Hippocampal formation (tissue), 2 donors: Measurements from ENCODE around the gene KRT33A.

ENCODE experiments used
- DNase-seq, 2 donors: peaks; one replicate each; lab custom pipeline; 2025; lab: John Stamatoyannopoulos, UW

KRT33A gene

GRCh38 chr17:41329279-41329948, 21.2 kb downstream of the KRT33A start:
- DNase-seq, result peak in 1 of 2 donors; percentile 9

DNA sequence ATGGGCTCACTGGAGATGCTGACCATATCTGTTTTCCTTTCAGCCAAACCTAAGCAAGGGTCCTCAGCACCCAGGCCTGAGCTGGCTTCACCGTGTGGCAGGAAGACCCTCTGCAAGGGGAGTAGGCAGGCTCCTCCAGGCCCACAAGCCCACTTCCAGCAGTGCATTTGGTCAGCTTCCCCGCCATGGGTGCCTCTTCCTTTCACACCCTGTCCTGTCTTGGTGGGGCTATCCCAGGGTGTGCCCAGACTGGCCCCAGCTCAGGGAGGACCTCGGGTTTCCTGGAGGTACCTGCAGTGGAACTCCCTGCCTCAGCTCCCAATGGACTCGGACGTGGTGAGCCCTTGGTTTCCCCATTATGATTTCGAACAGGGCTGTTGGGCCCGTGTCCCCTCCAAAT, 22.4 kb downstream of the KRT33A start:
- no peak for DNase-seq

GRCh38 chr17:41327411-41328120, 23.1 kb downstream of the KRT33A start:
- no peak for DNase-seq

DNA sequence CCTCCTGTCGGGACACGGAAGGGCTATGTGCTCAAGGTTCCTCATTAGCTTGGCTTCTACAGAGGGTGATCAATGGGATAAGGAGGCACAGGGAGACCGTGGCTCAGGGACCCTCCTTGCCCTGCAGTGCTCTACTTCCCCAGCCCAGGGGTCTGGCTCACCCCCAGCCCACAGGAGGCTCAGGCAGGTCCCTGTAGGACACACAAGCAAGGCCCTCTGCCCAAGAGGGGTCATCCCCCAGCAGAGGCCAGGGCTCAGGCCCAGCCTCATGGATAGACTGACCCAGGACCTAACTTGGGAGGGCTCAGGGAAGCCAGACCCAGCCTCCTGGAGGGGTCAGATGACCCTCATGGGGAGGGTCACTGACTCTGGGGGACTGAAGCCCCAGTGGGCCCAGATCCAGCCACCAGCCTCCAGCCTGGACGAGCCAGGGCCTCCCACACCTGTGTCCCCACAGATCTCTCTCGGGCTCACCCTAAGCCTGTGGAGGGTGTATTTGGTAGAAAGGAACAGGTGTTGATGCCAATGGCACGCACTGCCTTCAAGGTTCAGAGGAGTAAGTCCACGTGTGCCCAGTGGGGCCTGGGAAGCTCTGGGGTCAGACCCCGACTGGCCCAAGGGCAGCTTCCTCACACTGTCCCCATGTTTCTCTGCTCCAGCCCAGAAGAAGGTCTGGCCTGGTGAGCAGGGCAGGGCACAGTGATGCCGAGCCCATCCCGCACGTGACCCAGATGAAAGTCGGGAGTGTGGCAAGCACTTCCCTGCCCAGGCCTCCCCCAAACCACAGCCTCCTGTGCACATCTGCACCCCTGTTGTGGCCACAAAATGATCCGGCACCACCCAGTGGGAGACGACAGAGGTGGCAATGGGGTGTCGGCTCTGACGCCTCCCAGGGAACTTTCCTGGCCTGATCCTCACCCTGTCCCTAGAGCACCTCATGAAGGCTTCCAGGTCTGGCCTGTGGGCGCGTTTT, 24.2 kb downstream of the KRT33A start:
- no peak for DNase-seq

DNA sequence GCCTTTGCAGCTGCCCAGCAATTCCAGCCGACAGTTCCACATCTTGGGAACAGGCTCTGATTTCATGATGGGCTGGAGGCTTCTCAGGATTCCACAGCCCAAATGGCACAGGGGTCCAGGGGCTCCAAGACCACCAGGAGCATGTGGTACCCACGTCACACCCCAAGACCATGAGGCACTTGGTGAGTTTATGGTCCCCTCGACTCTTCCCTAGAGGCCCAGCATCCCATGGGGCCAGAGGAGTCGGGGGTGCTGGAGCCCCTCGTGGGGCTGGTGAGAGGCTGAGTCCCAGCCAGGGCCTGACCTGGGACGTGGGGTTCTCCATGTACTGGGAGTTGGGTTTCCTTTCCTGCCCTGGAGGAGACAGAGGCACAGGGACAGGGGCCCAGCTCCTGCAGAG, 25.0 kb downstream of the KRT33A start:
- DNase-seq, result no peak

DNA sequence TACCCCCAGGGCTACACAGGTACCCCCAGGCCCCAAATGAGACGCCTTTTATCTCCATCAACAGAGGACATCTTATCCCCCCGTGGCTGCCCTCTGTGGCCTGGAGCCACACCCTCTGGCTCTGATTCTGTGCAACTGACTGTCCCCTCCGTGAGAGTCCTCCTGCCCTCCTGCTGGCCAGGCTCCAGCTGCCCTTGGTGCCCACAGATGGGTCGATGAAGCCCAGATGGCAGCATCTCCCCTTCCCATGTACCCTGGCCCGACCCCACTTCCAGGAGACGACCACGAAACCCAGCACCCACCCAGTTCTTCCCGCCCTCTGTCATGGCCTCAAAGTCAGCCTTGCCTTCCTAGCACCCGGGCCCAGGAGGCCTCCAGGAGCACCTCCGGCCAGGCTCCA, 25.5 kb downstream of the KRT33A start:
- no peak for DNase-seq

DNA sequence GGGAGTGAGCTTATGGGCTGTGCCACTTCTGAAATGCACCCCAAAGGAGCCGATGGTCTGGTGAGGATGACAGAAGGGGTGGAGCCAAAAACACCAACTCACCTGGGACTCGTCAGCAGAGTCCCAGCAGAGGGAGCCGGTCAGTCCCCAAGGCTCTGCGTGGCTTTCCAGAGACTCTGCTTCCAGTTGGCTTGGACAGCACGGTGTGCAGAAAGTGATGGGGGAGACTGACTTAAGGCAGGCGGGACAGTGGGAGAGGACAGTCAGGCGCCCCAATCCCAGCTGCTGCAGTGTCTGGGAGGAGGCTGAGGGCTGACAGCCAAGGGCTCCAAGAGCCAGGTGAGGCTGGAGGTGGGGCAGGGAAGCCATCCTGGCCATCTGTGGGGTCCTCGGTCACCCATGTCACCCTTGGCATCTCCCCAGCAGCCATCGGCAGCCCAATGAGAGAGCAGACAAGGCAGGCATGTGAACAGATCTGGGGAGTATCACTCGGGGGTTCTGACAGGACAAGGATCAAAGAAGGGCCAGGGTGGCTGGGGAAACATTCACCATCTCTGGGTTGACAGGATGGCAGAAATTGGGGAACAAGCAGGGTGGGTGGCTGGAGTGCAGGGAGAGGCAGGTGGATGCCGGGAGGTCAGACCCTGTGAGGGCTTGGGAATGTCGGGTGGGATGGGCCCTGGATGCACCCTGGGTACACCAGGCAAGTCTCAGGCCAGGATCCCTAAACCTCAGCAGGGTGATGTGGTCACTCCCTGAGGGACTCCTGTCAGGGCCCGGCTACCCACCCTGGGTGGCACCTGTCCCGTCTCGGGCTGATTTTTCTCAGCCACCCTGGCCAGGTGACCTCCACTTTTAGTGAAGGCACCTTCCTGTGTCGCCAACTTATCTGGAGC, 26.2 kb downstream of the KRT33A start:
- DNase-seq, result no peak

DNA sequence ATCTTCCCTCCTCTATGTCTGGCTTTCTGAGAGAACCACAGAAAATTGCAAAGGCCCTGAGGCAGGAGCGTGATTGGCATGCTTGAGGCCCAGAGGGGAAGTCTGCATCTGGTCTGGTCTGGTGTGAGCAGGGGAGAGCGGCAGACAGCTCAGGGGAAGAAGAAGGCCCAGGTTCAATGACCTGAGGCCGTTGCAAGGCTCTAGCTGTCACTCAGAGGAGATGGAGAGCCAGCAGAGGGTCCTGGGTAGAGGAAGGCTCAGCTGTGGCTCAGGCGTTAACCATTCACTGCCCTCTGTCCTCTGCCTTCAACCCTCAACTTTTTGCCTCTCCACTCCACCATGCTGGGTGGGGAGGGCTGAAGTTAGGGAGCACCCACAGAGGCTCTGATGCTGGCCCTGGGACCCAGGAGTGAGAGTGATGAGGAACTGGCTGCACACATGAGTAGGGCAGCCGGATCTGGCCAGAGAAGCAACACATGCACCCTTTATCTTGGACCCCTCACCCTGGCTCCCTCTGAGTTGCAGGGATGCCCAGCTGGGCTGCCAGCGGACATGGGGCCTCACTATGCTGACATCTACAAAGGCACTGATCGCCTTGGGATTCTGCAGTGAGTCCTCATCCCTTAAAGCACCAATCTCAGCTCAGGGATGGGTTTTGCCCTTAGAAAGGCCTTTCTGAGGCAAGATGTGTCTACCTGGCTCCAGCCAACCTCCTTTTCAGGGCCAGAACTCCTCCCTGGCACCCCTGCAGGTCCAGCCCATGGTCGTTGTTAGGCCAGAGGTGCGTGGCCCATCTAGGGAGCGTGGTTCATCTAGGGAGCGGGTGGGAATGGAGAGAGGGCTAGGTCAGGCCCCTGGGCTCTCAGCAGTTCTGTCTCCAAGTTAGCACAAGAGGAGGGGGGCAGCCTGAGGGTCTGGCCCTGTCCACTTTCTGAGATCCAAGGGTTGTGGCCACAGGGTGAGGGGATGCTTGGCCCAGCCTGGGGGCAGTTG, 27.4 kb downstream of the KRT33A start:
- DNase-seq, result no peak

DNA sequence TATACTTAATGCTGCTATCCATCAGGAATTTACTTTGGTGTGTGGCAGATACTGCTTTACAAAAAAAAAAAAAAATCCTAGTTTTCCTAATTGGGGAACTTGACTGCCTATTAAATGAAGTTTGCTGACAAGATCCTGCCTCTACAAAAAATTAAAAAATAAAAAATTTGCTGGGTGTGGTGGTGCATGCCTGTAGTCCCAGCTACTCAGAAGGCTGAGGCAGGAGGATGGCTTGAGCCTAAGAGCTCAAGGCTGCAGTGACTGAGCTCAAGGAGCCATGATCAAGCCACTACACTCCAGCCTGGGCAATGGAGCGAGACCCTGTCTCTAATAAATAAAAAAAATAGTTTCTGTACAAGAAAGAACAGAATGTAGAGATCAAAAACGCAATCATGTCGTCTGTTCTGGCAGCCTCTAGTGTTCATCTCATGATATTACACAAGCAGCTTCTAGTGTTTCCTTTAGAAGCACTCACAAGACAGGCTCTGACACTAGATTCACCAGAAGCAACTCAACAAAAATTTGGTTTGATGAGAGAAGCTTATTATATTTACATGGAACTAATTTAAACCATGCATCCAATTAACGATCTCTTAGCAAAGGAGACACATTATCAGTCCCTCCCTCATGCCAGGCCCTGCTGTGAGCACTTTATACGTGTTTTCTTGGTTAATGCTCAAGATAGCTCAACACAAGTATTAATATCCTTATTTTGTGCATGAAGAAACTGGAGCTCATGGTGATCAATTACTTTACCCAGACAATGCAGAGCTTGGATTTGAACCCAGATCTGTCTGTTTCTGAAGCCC, 28.3 kb downstream of the KRT33A start:
- no peak for DNase-seq

- no peak for DNase-seq
Observed at GRCh38 chr17:41318231-41318630, 32.4 kb downstream of the KRT33A start.

DNA sequence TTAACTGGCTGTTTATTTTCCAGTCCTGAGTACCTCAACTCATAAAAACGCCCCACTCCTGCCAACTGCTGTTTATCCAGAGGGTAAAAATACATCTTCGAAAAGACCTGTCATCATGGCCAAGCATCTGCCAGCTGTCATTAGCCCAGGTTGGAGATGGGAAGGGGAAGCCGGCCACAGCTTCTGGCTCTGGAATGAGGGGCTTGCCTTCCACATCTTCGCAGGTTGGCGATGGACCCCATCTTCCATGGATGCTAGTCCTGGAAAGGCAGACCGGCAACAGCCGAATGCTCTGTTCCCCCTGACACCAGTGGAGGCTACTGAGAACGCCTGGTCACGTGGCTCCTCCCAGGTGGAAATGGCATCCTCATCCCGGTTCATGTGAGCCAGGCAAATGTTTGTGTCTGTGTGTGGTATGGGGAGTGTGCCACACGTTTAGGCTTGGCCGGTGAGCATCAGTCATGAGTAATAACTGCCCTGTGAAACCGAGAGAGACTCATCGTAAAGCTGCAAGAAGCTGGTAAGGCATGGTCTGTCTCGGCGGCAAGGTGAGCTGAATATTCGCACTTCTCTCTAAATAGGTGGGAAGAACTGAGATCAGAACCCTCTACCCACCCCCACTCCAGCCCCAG, 34.7 kb downstream of the KRT33A start:
- no peak for DNase-seq

GRCh38 chr17:41315204-41315794, 35.3 kb downstream of the KRT33A start, which contains the start of gene KRTAP17-1:
Gene KRTAP17-1, minus strand, starts transcription at chr17:41315710. Its CDS starts 60 bp downstream, at chr17:41315650.
- no peak for DNase-seq

- DNase-seq, result no peak
Observed at GRCh38 chr17:41311111-41311510, 39.5 kb downstream of the KRT33A start.

DNA sequence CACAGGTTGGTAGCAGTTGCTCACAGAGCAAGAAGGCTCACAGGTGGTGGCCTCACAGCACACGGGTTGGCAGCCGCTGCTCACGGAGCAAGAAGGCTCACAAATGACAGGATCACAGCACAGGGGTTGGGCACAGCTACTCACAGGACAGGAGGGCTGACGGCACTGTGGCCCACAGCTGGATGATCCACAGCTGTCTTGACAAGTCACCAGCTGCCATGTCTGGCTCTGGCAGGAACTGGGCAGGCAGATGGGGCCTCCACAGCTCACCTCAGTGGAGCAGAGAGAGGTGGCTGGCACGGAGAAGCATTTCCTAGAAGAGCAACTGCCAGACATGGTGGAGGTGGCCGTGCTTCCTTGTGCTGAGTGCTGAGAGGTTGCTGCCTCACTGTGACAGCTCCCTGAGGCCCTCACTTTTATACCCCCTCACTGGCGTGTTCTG, 41.7 kb downstream of the KRT33A start, which contains the start of gene KRTAP16-1:
Gene KRTAP16-1, minus strand, starts transcription at position 392 of the 442 bp plus-strand sequence. Its CDS starts 56 bp downstream, at position 336.
- DNase-seq, result no peak

GRCh38 chr17:41308251-41308917, 42.2 kb downstream of the KRT33A start:
- DNase-seq, result peak in 1 of 2 donors; percentile 38

- peak in 1 of 2 donors; percentile 9 for DNase-seq
Observed at GRCh38 chr17:41307647-41308046, 43.0 kb downstream of the KRT33A start.

- DNase-seq, result no peak
Observed at GRCh38 chr17:41304091-41304490, 46.5 kb downstream of the KRT33A start.
